GM23248 (cell line): ENCODE data around the gene ARID4A. TPM values are rescaled to one million over a fixed set of nuclear protein-coding genes. Genes with fewer than 3 reads are reported as not detected.

Source experiments
- DNase-seq: peaks from one replicate; pipeline ENCODE4 v3.0.0-alpha.2; 2015
- H2AFZ ChIP-seq: fragments of 200-600 bp; sonication (generic); 2 replicates; pipeline ENCODE4 v1.6.1; 2016; ENCODE audit warnings: antibody characterized with exemption
- H3F3A ChIP-seq: fragments of 200-600 bp; sonication (generic); 2 replicates; pipeline ENCODE4 v1.6.1; 2016; ENCODE audit warnings: mild to moderate bottlenecking, antibody characterized with exemption, mixed run types; ENCODE audit not compliant: insufficient read depth
- H3K27ac ChIP-seq: fragments of 200-600 bp; sonication (generic); 2 replicates; pipeline ENCODE4 v1.5.1; 2016; ENCODE audit warnings: mild to moderate bottlenecking
- H3K27me3 ChIP-seq: fragments of 200-600 bp; sonication (generic); replicated peaks from 2 replicates; pipeline ENCODE4 v1.6.1; 2016; ENCODE audit warnings: mild to moderate bottlenecking; ENCODE audit not compliant: insufficient read depth
- H3K36me3 ChIP-seq: fragments of 200-600 bp; sonication (generic); 2 replicates; pipeline ENCODE4 v1.6.1; 2016; ENCODE audit warnings: low read depth, mild to moderate bottlenecking
- H3K4me1 ChIP-seq: fragments of 200-600 bp; sonication (generic); 2 replicates; pipeline ENCODE4 v1.6.1; 2016; ENCODE audit warnings: mild to moderate bottlenecking; ENCODE audit not compliant: insufficient read depth
- H3K4me2 ChIP-seq: fragments of 200-600 bp; sonication (generic); one replicate; pipeline ENCODE4 v1.6.1; 2016; ENCODE audit warnings: mild to moderate bottlenecking; ENCODE audit not compliant: unreplicated experiment
- H3K4me3 ChIP-seq: fragments of 200-600 bp; sonication (generic); 2 replicates; pipeline ENCODE4 v1.5.1; 2016; ENCODE audit warnings: mild to moderate bottlenecking
- H3K79me2 ChIP-seq: fragments of 200-600 bp; sonication (generic); 2 replicates; pipeline ENCODE4 v1.6.1; 2016; ENCODE audit warnings: mild to moderate bottlenecking; ENCODE audit not compliant: insufficient read depth
- H3K9ac ChIP-seq: fragments of 200-600 bp; sonication (generic); 2 replicates; pipeline ENCODE4 v1.6.1; 2016; ENCODE audit warnings: mild to moderate bottlenecking
- H3K9me2 ChIP-seq: fragments of 200-600 bp; sonication (generic); 2 replicates; pipeline ENCODE4 v1.6.1; 2016; ENCODE audit warnings: mixed run types, mild to moderate bottlenecking, moderate library complexity; ENCODE audit not compliant: insufficient read depth
- H3K9me3 ChIP-seq: fragments of 200-600 bp; sonication (generic); one replicate; pipeline ENCODE4 v1.6.1; 2017; ENCODE audit warnings: low read depth
- H4K20me1 ChIP-seq: fragments of 200-600 bp; sonication (generic); 2 replicates; pipeline ENCODE4 v1.6.0; 2016; ENCODE audit not compliant: insufficient read depth
- EZH2 ChIP-seq: fragments of 200-600 bp; sonication (generic); IDR thresholded peaks from 2 replicates; pipeline ENCODE4 v1.6.1; 2018; ENCODE audit warnings: antibody characterized with exemption, mild to moderate bottlenecking; ENCODE audit not compliant: insufficient read depth, poor library complexity, severe bottlenecking
- EZH2phosphoT487 ChIP-seq: fragments of 200-600 bp; sonication (generic); IDR thresholded peaks from 2 replicates; pipeline ENCODE4 v1.6.1; 2018; ENCODE audit warnings: antibody characterized with exemption, moderate library complexity, mild to moderate bottlenecking, low read depth; ENCODE audit not compliant: insufficient read depth
- WGBS, 2 experiments: methylation state at CpG; one replicate each; pipeline ENCODE4 v1.1.6; 2015 to 2017; ENCODE audit warnings: low lambda C conversion rate in 2 of 2, low coverage in 1 of 2; ENCODE audit errors: missing lambda C conversion rate in 2 of 2; 5-methylcytosine and 5-hydroxymethylcytosine counted together
- in situ Hi-C: fragments of 300-500 bp; cut with MboI; formaldehyde crosslinking; loops from 2 replicates; pipeline ENCODE4 v1.15.0; 2020
- polyA plus RNA-seq: library from polyadenylated mRNA; unstranded; fragments of >200 nt; fragmentation: Nextera tagmentation; extraction: Ambion mirVana; gene quantifications from 2 replicates; pipeline ENCODE4 v1.2.1, GENCODE V29; 2016
- total RNA-seq: library from RNA; depleted of rRNA; stranded (reverse); fragments of >200 nt; shearing (Covaris generic); gene quantifications from 2 replicates; pipeline ENCODE4 v1.2.3, GENCODE V29; 2014

ARID4A gene
- total and polyA plus RNA-seq, 2 experiments from 2014 or later = 5.7 to 17.3 TPM

DNA sequence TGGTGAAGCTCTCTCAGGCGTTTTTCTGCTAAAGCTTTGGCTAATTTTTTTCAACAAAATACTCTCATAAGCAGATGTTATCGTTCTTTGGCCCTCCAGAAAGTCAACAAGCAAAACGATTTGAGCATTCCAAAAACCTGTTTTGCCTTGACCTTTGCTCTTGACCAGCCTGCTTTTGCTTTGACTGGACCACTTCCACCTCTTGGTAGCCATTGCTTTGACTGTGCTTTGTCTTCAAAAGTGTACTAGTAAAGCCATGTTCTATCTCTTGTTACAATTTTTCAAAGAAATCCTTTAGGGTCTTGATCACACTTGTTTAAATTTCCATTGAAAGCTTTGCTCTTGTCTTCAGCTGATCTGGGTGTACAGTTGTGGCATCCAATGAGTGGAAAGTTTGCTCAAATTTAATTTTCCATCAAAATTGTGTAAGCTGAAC, 10.7 kb upstream of the ARID4A start:
- Histone ChIP-seq H3K9me2 (no peaks in the 10 kb centered on the region), H3K79me2 (peaks cover 100% of the 10 kb centered on the region), H3K9ac (no peak overlapping the region), H3K27ac (no peak overlapping the region), H3K9me3 (no peaks in the 10 kb centered on the region), H4K20me1 (0 out of 2 replicates have a peak, but pooled peaks cover 4% of the 10 kb centered on the region), H3K4me1 (peaks cover 27% of the 10 kb centered on the region), H3K36me3 (peaks cover 88% of the 10 kb centered on the region), H3F3A (peaks cover 28% of the 10 kb centered on the region), H2AFZ (no peak overlapping the region), H3K27me3 (no peaks in the 10 kb centered on the region), H3K4me3 (no peak overlapping the region), H3K4me2 (no peak overlapping the region)
- DNase-seq = no peak
- WGBS, 2 experiments = 94 to 97% methylated on average over 3 of the region's 3 CpGs
- in situ Hi-C loops = no loop called here
- no peak for TF ChIP-seq EZH2
- TF ChIP-seq EZH2phosphoT487 = no peak

DNA sequence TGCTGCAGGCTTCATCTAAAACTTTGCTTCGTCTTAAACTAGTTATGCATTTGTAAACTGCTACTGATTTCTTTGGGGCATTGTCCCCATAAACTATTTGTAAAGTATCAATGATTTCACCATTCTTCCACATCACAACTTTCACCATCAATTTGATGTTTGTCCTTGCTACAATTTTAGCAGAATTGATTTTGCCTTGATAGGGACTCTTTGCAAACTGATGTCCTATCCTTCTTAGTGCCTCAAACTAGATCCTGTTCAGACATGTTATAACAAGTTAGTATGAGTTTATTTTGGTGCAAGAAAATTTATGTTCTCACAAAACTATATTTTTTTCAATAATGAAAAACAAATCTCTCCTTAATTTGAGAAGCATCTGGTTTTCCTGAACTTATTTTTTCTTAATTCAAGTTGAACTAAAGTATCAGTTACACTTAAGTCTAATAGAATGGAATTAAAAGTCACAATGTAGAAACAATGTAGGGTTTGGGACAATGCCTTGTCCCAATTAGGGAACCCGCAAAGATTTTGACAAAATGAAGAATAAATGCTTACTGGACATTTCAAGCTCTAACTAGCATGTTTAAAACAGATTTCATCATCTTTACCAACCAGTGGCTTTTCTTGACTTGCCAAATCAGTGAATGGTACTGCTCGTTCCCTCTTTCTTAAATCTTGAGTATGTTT, 10.1 kb upstream of the ARID4A start:
- WGBS, 2 experiments = 67% methylated on average over 3 of the region's 3 CpGs
- peaks cover 93% of the 10 kb centered on the region for H3K36me3 ChIP-seq
- no peak overlapping the region for H3K4me2 ChIP-seq
- no peak overlapping the region for H2AFZ ChIP-seq
- H3K27ac ChIP-seq = no peak overlapping the region
- H3K9me3 ChIP-seq = no peaks in the 10 kb centered on the region
- peaks cover 100% of the 10 kb centered on the region for H3K79me2 ChIP-seq
- no peak overlapping the region for H3K9ac ChIP-seq
- no peaks in the 10 kb centered on the region for H3K27me3 ChIP-seq
- peaks cover 24% of the 10 kb centered on the region for H3K4me1 ChIP-seq
- no peaks in the 10 kb centered on the region for H3K9me2 ChIP-seq
- peaks cover 23% of the 10 kb centered on the region for H3F3A ChIP-seq
- TF ChIP-seq EZH2 = no peak
- no peak for TF ChIP-seq EZH2phosphoT487
- peaks cover 6% of the 10 kb centered on the region; the same call in 1 of the 2 replicates for H4K20me1 ChIP-seq
- no peak overlapping the region for H3K4me3 ChIP-seq
- DNase-seq = no peak
- in situ Hi-C loops = no loop called here

DNA sequence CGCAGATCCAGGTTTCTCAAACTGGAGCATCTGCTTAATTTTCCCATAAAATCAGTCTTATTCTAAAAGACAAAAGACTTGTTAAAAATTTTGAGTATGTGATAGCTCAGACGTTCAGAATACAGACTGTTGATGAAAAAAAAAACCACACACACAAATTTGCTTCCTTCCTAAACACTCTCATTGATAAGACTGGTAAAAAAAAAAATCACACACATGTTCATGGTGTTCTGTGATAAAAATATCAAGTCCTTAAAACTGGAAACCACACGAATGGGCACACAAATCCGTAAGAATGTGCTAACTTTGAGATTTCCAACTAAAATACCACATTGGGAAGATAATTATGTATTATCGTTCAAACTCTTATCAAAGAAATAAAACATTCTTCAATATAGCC, 6.7 kb upstream of the ARID4A start:
- in situ Hi-C loops = no loop called here
- Histone ChIP-seq H4K20me1 (peaks cover 18% of the 10 kb centered on the region; the same call in 1 of the 2 replicates), H2AFZ (no peak overlapping the region), H3K9me2 (no peaks in the 10 kb centered on the region), H3K4me2 (peak overlapping the region; percentile 69), H3K9me3 (no peaks in the 10 kb centered on the region), H3K4me1 (peaks cover 25% of the 10 kb centered on the region), H3K79me2 (peaks cover 100% of the 10 kb centered on the region), H3F3A (peaks cover 22% of the 10 kb centered on the region), H3K36me3 (peaks cover 73% of the 10 kb centered on the region), H3K27ac (no peak overlapping the region), H3K9ac (no peak overlapping the region), H3K4me3 (no peak overlapping the region), H3K27me3 (no peaks in the 10 kb centered on the region)
- no peak for DNase-seq
- 75 to 77% methylated on average over 5 of the region's 5 CpGs for WGBS, 2 experiments
- TF ChIP-seq EZH2phosphoT487 (no peak), EZH2 (no peak)

DNA sequence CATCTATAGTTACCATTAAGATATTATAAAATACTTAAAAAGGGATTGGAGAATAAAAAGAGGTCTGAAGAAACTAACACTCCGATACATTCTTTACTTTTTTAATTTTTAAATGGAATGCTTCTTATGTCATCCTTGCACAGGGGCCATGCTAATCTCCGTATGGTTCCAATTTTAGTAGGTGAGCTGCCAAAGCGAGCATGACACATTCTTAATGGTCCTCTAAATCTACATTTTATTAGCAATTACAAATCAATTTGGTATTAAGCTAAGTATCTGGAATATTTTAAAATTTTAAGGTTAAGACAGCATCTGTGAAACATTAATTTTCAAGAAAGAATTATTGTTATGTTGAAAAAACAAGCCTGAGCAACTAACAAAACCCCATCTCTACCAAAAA, 6.2 kb upstream of the ARID4A start:
- Histone ChIP-seq H3F3A (peaks cover 27% of the 10 kb centered on the region), H3K4me3 (peak overlapping the region; percentile 48), H4K20me1 (peaks cover 18% of the 10 kb centered on the region; the same call in 1 of the 2 replicates), H3K27ac (peak overlapping the region; percentile 30), H3K9me3 (no peaks in the 10 kb centered on the region), H3K79me2 (peaks cover 100% of the 10 kb centered on the region), H3K9ac (no peak overlapping the region), H3K4me2 (peak overlapping the region; percentile 69), H3K9me2 (no peaks in the 10 kb centered on the region), H3K36me3 (peaks cover 67% of the 10 kb centered on the region), H2AFZ (no peak overlapping the region), H3K4me1 (peaks cover 26% of the 10 kb centered on the region), H3K27me3 (no peaks in the 10 kb centered on the region)
- in situ Hi-C loops = no loop called here
- peak; percentile 65 for DNase-seq
- 12 to 17% methylated on average over 3 of the region's 3 CpGs for WGBS, 2 experiments
- TF ChIP-seq EZH2phosphoT487 (no peak), EZH2 (no peak)
